ENCODE results near the gene NAGA. TPM values are rescaled to one million over a fixed set of nuclear protein-coding genes. Genes with fewer than 3 reads are reported as not detected.

The NAGA gene
- total RNA-seq, 3 donors from 2014 or later (not counting 1 experiment from before 2014, with no cell fraction given) = 12.8 to 15.7 (median 14.2) TPM

DNA sequence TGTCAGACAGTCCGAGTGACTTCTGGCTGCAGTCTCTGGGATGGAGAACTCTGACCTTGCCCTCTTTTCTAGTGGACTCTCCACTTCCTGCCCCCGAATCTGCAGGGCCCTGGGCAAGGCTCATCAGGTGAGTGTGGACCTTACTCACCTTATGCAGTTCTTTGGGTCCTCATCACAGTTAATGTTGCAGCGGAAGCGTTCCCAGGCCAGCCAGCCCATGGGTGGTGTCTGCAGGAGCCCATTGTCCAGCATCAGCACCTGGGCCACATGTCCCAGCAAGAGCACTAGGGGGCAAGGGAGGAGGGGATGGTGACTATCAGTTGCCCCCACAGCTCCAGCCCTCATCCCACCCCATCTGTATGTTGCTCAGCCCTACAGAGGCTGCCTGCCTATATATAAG is 2.3 kb downstream of the NAGA start:
- no peaks in the 10 kb centered on the region for H3K9me3 Mint-ChIP-seq
- no peaks in the 10 kb centered on the region for H3K27me3 ChIP-seq (ENCODE audit: control insufficient read depth, insufficient read depth, low read length)
- DNase-seq = no peak
- H3K4me1 Mint-ChIP-seq = peaks cover 14 to 29% of the 10 kb centered on the region in 2 donors
- H3K27ac Mint-ChIP-seq = no peak overlapping the region
- H3K27ac ChIP-seq (ENCODE audit: low read length) = no peak overlapping the region
- H3K4me1 ChIP-seq (ENCODE audit: control insufficient read depth, insufficient read depth, low read length) = peaks cover 23% of the 10 kb centered on the region
- no peaks in the 10 kb centered on the region for H3K36me3 Mint-ChIP-seq
- H3K4me3 Mint-ChIP-seq = no peak overlapping the region
- H3K27me3 Mint-ChIP-seq (ENCODE audit: low read depth in 2 of 2) = no peaks in the 10 kb centered on the region
- 95% methylated on average over 4 of the region's 4 CpGs for WGBS (ENCODE audit: insufficient coverage)
- H3K9me3 ChIP-seq (ENCODE audit: control insufficient read depth, insufficient read depth, low read length) = no peaks in the 10 kb centered on the region
- intact Hi-C loops (cut with micrococcal nuclease) = no loop called here
- TF ChIP-seq, protein P1, sequence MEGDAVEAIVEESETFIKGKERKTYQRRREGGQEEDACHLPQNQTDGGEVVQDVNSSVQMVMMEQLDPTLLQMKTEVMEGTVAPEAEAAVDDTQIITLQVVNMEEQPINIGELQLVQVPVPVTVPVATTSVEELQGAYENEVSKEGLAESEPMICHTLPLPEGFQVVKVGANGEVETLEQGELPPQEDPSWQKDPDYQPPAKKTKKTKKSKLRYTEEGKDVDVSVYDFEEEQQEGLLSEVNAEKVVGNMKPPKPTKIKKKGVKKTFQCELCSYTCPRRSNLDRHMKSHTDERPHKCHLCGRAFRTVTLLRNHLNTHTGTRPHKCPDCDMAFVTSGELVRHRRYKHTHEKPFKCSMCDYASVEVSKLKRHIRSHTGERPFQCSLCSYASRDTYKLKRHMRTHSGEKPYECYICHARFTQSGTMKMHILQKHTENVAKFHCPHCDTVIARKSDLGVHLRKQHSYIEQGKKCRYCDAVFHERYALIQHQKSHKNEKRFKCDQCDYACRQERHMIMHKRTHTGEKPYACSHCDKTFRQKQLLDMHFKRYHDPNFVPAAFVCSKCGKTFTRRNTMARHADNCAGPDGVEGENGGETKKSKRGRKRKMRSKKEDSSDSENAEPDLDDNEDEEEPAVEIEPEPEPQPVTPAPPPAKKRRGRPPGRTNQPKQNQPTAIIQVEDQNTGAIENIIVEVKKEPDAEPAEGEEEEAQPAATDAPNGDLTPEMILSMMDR (IDR thresholded peaks at IDR 0.05) = no peak
- no peak overlapping the region for H3K4me3 ChIP-seq (ENCODE audit: low read length)
- ATAC-seq = no peak
- H3K36me3 ChIP-seq (ENCODE audit: control insufficient read depth, insufficient read depth, low read length) = peaks cover 8% of the 10 kb centered on the region

DNA sequence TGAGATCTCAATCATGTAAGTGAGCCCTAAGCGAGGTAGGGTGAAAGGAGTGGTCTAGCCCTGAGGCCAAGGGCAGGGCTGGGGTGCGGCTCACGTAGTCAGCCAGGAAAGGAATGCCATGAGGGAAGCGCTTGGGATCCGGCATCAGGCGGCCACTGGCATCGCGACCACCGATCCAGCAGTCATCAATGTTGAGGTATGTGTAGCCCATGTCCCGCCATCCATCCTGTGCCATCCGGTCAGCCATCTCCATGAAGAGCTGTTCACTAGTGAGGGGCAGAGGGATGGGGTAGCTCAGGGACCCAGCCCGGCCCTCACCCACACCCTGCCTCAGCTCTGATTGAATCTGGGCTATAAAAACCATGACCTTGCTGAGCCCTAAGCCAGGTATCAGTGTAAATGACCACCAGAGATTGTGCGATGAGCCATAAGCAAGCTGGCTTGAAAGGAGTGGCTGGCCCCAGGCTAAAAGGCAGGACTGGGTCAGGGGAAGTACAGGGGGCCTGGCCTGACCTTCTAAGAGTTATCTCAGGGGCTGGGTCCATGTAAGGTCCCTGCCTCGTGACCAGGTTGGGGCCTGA is 2.9 kb downstream of the NAGA start:
- H3K27ac ChIP-seq (ENCODE audit: low read length) = no peak overlapping the region
- H3K36me3 ChIP-seq (ENCODE audit: control insufficient read depth, insufficient read depth, low read length) = peaks cover 8% of the 10 kb centered on the region
- no peak overlapping the region for H3K4me3 ChIP-seq (ENCODE audit: low read length)
- WGBS (ENCODE audit: insufficient coverage) = 90% methylated on average over 14 of the region's 14 CpGs
- no peaks in the 10 kb centered on the region for H3K36me3 Mint-ChIP-seq
- H3K4me1 Mint-ChIP-seq = peaks cover 14 to 27% of the 10 kb centered on the region in 2 donors
- no peaks in the 10 kb centered on the region for H3K27me3 Mint-ChIP-seq (ENCODE audit: low read depth in 2 of 2)
- no peaks in the 10 kb centered on the region for H3K9me3 ChIP-seq (ENCODE audit: control insufficient read depth, insufficient read depth, low read length)
- H3K4me1 ChIP-seq (ENCODE audit: control insufficient read depth, insufficient read depth, low read length) = peaks cover 23% of the 10 kb centered on the region
- DNase-seq (no peak), ATAC-seq (no peak)
- no peak overlapping the region for H3K27ac Mint-ChIP-seq
- no peak overlapping the region for H3K4me3 Mint-ChIP-seq
- no peaks in the 10 kb centered on the region for H3K9me3 Mint-ChIP-seq
- intact Hi-C loops (cut with micrococcal nuclease) = no loop called here
- TF ChIP-seq, protein P1 (IDR thresholded peaks at IDR 0.05) = no peak
- no peaks in the 10 kb centered on the region for H3K27me3 ChIP-seq (ENCODE audit: control insufficient read depth, insufficient read depth, low read length)

- Histone ChIP-seq H3K9me3 (ENCODE audit: control insufficient read depth, insufficient read depth, low read length) (no peaks in the 10 kb centered on the region), H3K4me1 (ENCODE audit: control insufficient read depth, insufficient read depth, low read length) (peaks cover 23% of the 10 kb centered on the region), H3K4me3 (ENCODE audit: low read length) (no peak overlapping the region), H3K27me3 (ENCODE audit: control insufficient read depth, insufficient read depth, low read length) (no peaks in the 10 kb centered on the region), H3K36me3 (ENCODE audit: control insufficient read depth, insufficient read depth, low read length) (peaks cover 12% of the 10 kb centered on the region), H3K27ac (ENCODE audit: low read length) (no peak overlapping the region)
- ATAC-seq (no peak), DNase-seq (no peak)
- Mint-ChIP-seq H3K27ac (no peak overlapping the region), H3K27me3 (ENCODE audit: low read depth in 2 of 2) (no peaks in the 10 kb centered on the region), H3K4me1 (peaks cover 14 to 27% of the 10 kb centered on the region in 2 donors), H3K9me3 (no peaks in the 10 kb centered on the region), H3K36me3 (no peaks in the 10 kb centered on the region), H3K4me3 (no peak overlapping the region)
- TF ChIP-seq, protein P1 (IDR thresholded peaks at IDR 0.05) = no peak
- intact Hi-C loops (cut with micrococcal nuclease) = no loop called here
- WGBS (ENCODE audit: insufficient coverage) = 99% methylated on average over 10 of the region's 10 CpGs
These were observed 3.7 kb downstream of the NAGA start for GRCh38 chr22:42066937-42067336.
